Skin of body (tissue), 2 donors: ENCODE data around the gene ZMAT5. TPM values are rescaled to one million over a fixed set of nuclear protein-coding genes. Genes with fewer than 3 reads are reported as not detected.
A peak's percentile ranks its signal among the peaks of the same experiment; 100 is the strongest.

Source experiments
- DNase-seq: peaks from one replicate; lab custom pipeline; 2025; lab: John Stamatoyannopoulos, UW
- total RNA-seq: library from RNA; depleted of rRNA; stranded (reverse); fragments of >200 nt; gene quantifications from one replicate; pipeline ENCODE4 v1.2.3, GENCODE V29; 2014

Gene ZMAT5
- total RNA-seq, 1 donor from 2014 or later: 10.0 TPM

DNA sequence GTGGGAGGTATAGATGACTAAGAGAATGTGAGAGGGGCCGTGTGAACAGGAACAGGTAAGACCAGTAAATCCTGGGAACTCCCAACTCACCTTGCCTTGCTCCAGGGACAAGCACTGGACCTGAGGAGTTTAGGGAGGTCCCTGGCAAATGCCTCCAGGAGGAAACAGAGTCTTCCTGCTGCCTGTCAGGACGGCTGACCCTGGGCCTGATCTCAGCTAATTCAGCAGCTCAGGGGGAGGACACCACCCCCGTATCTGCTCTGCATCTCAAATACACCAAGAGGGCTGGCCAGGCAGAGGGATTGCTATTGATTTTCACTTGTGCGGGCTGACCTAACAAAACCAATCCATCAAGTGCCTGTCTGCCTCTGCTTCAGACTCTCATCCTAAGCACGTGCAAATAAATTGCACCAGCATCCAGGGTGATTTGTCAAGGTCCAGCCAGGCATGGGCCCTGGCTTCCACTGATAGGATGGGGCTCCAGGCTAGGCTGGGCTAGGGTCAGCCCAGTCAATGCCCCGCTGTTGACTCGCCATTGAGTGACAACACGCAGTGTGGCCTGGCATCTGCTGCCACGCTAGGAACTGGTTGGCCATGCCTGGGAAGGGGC is 20.7 kb upstream of the ZMAT5 start:
- no peak for DNase-seq

- no peak for DNase-seq
Measured at GRCh38 chr22:29786031-29786430, 19.2 kb upstream of the ZMAT5 start.

DNA sequence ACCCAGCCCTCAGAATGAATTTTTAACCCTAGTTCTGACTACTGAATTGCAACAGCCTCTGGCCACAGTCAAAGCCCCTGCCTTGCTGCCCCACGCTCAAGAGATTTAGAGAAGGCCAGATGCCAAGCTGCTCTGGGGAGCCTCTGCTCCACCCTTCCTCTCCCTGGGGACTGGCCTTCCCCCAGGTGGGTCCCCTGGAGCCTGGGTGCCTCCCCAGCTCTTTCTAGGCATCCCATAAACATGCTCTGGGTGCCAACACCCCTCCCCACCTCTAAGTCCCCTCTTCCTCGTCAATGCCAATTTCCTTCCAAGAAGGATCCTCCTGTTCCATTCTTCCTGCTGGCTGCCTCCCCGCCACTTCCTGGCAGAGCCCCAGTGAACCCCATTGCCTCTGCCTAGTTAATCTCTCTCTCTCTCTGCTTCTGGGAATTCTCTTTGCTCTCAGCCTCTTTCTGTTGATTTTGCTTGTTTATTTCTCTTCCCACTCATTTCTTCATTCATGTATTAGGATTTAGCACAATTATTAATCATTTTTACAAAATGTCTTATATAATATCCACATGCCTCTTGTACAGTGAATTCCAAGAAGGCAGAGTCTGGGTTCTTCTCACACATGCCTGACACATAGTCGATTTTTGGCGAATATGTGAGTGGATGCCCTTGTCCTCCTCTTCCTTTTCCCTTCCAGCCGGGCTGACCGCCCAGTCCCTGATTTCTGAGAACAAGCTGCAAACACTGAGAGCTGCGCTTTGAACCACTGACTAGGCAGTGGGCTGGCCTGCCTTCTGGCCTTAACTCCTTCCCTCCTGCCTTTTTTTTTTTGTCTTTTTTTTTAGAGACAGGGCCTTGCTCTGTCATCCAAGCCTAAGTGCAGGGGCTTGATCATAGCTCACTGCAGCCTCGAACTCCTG is 17.9 kb upstream of the ZMAT5 start:
- no peak for DNase-seq

DNA sequence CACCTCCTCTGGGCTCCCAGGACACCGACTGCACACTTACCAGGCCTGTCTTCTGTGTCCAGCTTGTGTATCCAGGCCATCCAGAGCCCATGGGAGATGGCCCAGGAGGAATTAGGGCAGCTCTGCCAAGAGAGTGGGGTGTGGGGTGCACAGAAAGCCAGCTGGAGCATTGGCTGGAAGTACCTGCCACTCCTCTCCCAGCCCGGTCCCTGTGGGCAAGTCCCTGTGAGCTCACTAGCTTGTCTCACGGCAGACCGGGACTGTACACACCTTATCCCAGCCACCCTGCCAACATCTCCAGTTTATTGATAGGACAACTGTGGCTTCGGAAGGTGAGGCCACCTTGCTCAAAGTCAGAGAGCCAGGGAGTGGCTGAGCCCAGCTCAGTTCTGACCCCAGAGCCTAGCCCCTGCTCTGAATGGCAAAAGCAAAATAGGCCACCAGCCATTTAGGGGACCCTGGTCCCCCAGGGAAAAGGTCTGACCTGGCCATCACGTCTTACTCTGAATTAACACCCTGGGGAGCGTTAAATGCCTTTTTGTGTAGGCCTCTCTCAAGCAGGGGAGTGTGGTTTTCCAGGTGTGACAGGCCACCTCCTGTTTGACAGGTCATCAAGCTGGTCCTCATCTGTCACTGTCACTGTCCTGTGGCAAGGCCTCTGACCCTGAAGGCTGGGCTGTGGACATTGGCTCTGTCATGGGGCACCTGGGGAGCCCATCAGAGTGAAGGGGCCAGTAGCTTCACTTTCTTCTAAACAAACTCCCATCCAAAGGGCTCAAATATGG is 15.4 kb upstream of the ZMAT5 start:
- no peak for DNase-seq

GRCh38 chr22:29780748-29781676 is 14.2 kb upstream of the ZMAT5 start:
- DNase-seq: peak; percentile 14

GRCh38 chr22:29780220-29780619 is 13.4 kb upstream of the ZMAT5 start:
- no peak for DNase-seq

GRCh38 chr22:29773233-29773632 is 6.4 kb upstream of the ZMAT5 start:
- DNase-seq: no peak

GRCh38 chr22:29772170-29772641 is 5.4 kb upstream of the ZMAT5 start:
- DNase-seq: no peak

DNA sequence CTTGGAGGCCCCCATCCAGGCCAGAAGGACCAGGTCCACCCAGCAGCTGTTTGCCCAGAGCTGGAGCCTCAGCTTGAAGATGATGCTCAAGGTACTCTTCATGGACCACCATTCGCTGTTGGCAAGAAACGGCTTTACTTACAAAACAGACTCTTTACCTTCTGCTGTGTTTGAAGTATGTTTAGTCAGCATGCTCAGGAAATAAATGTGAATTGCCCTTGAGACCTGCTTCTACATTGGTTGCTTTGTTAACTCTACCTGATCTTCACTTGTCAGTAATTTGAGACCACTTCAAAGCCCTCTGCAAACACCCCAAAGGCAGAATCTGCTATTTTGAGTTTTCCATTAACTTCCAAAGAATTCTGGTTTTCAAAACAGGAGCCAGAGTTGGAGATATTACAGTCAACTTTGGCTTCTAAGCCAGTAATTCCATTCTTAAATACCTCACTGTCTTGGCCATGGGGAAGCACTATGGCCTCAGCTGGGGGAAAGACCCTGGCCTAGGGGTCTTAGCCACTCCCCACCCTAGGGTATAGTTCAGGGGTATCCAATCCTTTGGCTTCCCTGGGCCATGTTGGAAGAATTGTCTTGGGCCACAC is 3.0 kb upstream of the ZMAT5 start:
- no peak for DNase-seq

GRCh38 chr22:29768052-29768693 is 1.4 kb upstream of the ZMAT5 start:
- no peak for DNase-seq

- DNase-seq: peak; percentile 95
Measured at GRCh38 chr22:29767171-29768051, 604 bp upstream of the ZMAT5 start, which contains the start of gene UQCR10. UQCR10 (plus strand) TSS chr22:29767369; CDS start chr22:29767399, 30 bp downstream.

GRCh38 chr22:29765905-29766631 is 739 bp downstream of the ZMAT5 start:
- DNase-seq: no peak

GRCh38 chr22:29762263-29762662 is 4.5 kb downstream of the ZMAT5 start:
- DNase-seq: no peak

- DNase-seq: no peak
Measured at GRCh38 chr22:29758959-29759358, 7.8 kb downstream of the ZMAT5 start.

- no peak for DNase-seq
Measured at GRCh38 chr22:29758068-29758622, 8.7 kb downstream of the ZMAT5 start.

DNA sequence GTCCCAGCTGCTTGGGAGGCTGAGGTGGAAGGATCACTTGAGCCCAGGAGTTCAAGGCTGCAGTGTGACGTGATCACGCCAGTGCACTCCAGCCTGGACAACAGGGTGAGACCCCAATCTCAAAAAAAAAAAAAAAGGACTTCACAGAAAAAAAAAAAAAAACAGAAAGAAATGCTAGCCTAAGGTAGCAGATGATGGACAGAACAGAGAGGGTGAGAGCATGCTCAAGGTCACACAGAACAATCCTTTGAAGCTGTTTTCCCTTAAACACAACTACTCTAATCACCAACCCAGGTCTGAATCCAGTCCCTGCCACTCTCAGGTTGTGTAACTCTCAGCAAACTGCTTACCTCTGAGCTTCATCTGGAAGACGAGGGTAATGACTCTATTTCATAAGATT is 9.7 kb downstream of the ZMAT5 start:
- no peak for DNase-seq

DNA sequence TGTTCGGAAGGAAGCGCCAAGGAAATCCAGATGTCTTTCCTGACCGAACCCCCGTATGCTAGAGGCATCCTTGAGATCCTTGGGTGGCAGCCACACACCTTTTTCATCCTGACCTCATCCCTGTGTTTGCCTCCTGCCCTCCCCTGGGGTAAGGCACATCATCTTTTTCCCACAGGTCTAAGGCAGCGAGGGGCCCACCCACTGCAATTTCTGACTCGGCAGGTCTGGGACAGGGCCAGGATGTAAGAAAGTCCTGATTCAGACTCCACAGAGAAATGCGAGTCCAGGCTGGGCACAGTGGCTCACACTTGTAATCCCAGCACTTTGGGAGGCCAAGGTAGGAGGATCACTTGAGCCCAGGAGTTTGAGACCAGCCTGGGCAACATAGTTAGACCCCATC is 10.5 kb downstream of the ZMAT5 start:
- no peak for DNase-seq

GRCh38 chr22:29755889-29756288 is 10.9 kb downstream of the ZMAT5 start:
- DNase-seq: no peak
